ENCODE data around the gene ARHGEF16.
A peak's percentile ranks its signal among the peaks of the same experiment; 100 is the strongest.

ARHGEF16 gene

GRCh38 chr1:3417082-3417739, 37.3 kb upstream of the ARHGEF16 start:
- no peak overlapping the region for H3K4me3 ChIP-seq (ENCODE audit: control insufficient read depth, low read depth, low read length)
- TF ChIP-seq CTCF (IDR thresholded peaks at IDR 0.05; ENCODE audit: control insufficient read depth, insufficient read depth, low read depth, low read length, missing control alignments), result peak; percentile 16
- DNase-seq (ENCODE audit: low read depth), result no peak

GRCh38 chr1:3417934-3418333, 36.5 kb upstream of the ARHGEF16 start:
- no peak for DNase-seq (ENCODE audit: low read depth)
- H3K4me3 ChIP-seq (ENCODE audit: control insufficient read depth, low read depth, low read length), result no peak overlapping the region
- no peak for TF ChIP-seq CTCF (IDR thresholded peaks at IDR 0.05; ENCODE audit: control insufficient read depth, insufficient read depth, low read depth, low read length, missing control alignments)

GRCh38 chr1:3418600-3418999, 35.9 kb upstream of the ARHGEF16 start:
- DNase-seq (ENCODE audit: low read depth), result no peak
- TF ChIP-seq CTCF (IDR thresholded peaks at IDR 0.05; ENCODE audit: control insufficient read depth, insufficient read depth, low read depth, low read length, missing control alignments), result no peak
- no peak overlapping the region for H3K4me3 ChIP-seq (ENCODE audit: control insufficient read depth, low read depth, low read length)

GRCh38 chr1:3419415-3420204, 34.9 kb upstream of the ARHGEF16 start:
- no peak overlapping the region for H3K4me3 ChIP-seq (ENCODE audit: control insufficient read depth, low read depth, low read length)
- no peak for DNase-seq (ENCODE audit: low read depth)
- TF ChIP-seq CTCF (IDR thresholded peaks at IDR 0.05; ENCODE audit: control insufficient read depth, insufficient read depth, low read depth, low read length, missing control alignments), result no peak

- no peak overlapping the region for H3K4me3 ChIP-seq (ENCODE audit: control insufficient read depth, low read depth, low read length)
- DNase-seq (ENCODE audit: low read depth), result no peak
- no peak for TF ChIP-seq CTCF (IDR thresholded peaks at IDR 0.05; ENCODE audit: control insufficient read depth, insufficient read depth, low read depth, low read length, missing control alignments)
These were observed 34.1 kb upstream of the ARHGEF16 start for GRCh38 chr1:3420218-3420951.

GRCh38 chr1:3422638-3423037, 31.8 kb upstream of the ARHGEF16 start:
- no peak for TF ChIP-seq CTCF (IDR thresholded peaks at IDR 0.05; ENCODE audit: control insufficient read depth, insufficient read depth, low read depth, low read length, missing control alignments)
- DNase-seq (ENCODE audit: low read depth), result no peak

More at GRCh38 chr1:3422638-3423037, 31.8 kb upstream of the ARHGEF16 start:
- H3K4me3 ChIP-seq (ENCODE audit: control insufficient read depth, low read depth, low read length), result no peak overlapping the region
